Stimulated activated CD4-positive, alpha-beta T cell treated with anti-CD3 and anti-CD28 coated beads, Interleukin-15, amount 100 ng/mL, for 48 hours (primary cell): Measurements from ENCODE around the gene CHML.
"Not testable (repeated sequence)": the region's sequence is repeated elsewhere in the genome, so short reads cannot be mapped to it uniquely, and the experiment has no call there.

Experiments
- DNase-seq, 2 donors: peaks; one replicate each; pipeline ENCODE4 v3.0.0-alpha.2; 2020; ENCODE audit warnings: low read depth in 2 of 2

The CHML gene

GRCh38 chr1:241640149-241640866 lies at the start of gene CHML, which contains the start of gene OPN3:
Gene CHML, minus strand, starts transcription at chr1:241640369. Its CDS starts 4,603 bp downstream, at chr1:241635766.
Gene OPN3, minus strand, starts transcription at chr1:241640369. Its CDS starts 115 bp downstream, at chr1:241640254.
- peak; percentile 87 to 94 for DNase-seq

- no peak for DNase-seq
Observed at GRCh38 chr1:241688940-241689368, 48.8 kb upstream of the CHML start.

GRCh38 chr1:241684108-241684507 lies 43.9 kb upstream of the CHML start:
- no peak for DNase-seq

- DNase-seq: no peak
Observed at GRCh38 chr1:241682921-241683320, 42.8 kb upstream of the CHML start.

- not testable (repeated sequence) for DNase-seq
Observed at GRCh38 chr1:241681861-241682448, 41.8 kb upstream of the CHML start.

- no peak for DNase-seq
Observed at GRCh38 chr1:241679961-241680360, 39.8 kb upstream of the CHML start.

GRCh38 chr1:241679404-241679803 lies 39.2 kb upstream of the CHML start:
- no peak for DNase-seq

GRCh38 chr1:241678536-241678935 lies 38.4 kb upstream of the CHML start:
- DNase-seq: no peak

- DNase-seq: peak in 1 of 2 donors; percentile 7
Observed at GRCh38 chr1:241677201-241677600, 37.0 kb upstream of the CHML start.

- no peak for DNase-seq
Observed at GRCh38 chr1:241675983-241676382, 35.8 kb upstream of the CHML start.

GRCh38 chr1:241674805-241675384 lies 34.7 kb upstream of the CHML start:
- no peak for DNase-seq

GRCh38 chr1:241672301-241672700 lies 32.1 kb upstream of the CHML start:
- DNase-seq: no peak

- no peak for DNase-seq
Observed at GRCh38 chr1:241666419-241666818, 26.2 kb upstream of the CHML start.

GRCh38 chr1:241660424-241660972 lies 20.3 kb upstream of the CHML start:
- DNase-seq: no peak

- not testable (repeated sequence) for DNase-seq
Observed at GRCh38 chr1:241659016-241659415, 18.8 kb upstream of the CHML start.

GRCh38 chr1:241658081-241658793 lies 18.1 kb upstream of the CHML start:
- no peak for DNase-seq

- DNase-seq: no peak
Observed at GRCh38 chr1:241654641-241655040, 14.5 kb upstream of the CHML start.

- DNase-seq: no peak
Observed at GRCh38 chr1:241654019-241654418, 13.8 kb upstream of the CHML start.

GRCh38 chr1:241652012-241652411 lies 11.8 kb upstream of the CHML start, which contains the start of gene WDR64:
Gene WDR64, plus strand, starts transcription at chr1:241652281. Its CDS starts 204 bp downstream, at chr1:241652485.
- DNase-seq: no peak

GRCh38 chr1:241648159-241648558 lies 8.0 kb upstream of the CHML start:
- no peak for DNase-seq

GRCh38 chr1:241647658-241648057 lies 7.5 kb upstream of the CHML start:
- DNase-seq: no peak

GRCh38 chr1:241646201-241646600 lies 6.0 kb upstream of the CHML start:
- DNase-seq: no peak
